ENCODE data around the gene CCNK. TPM values are rescaled to one million over a fixed set of nuclear protein-coding genes. Genes with fewer than 3 reads are reported as not detected.

Gene CCNK
- total RNA-seq, 1 experiment from 2014 or later = 80.1 TPM

GRCh38 chr14:99454246-99454645 lies 27.0 kb upstream of the CCNK start:
- Histone ChIP-seq H3K4me1 (ENCODE audit: insufficient read depth, low read length) (no peaks in the 10 kb centered on the region), H3K27me3 (ENCODE audit: insufficient read depth, low read length) (no peaks in the 10 kb centered on the region), H3K9me3 (ENCODE audit: control insufficient read depth, low read depth, low read length) (no peaks in the 10 kb centered on the region), H3K23me2 (ENCODE audit: insufficient read length, low read depth, low read length, poor library complexity, severe bottlenecking) (no peaks in the 10 kb centered on the region), H2BK5ac (ENCODE audit: insufficient read length, low read length) (no peak overlapping the region), H3K4me2 (ENCODE audit: insufficient read depth, insufficient read length, low read length) (no peak overlapping the region), H3K4ac (ENCODE audit: low read depth, low read length) (no peak overlapping the region), H2BK15ac (ENCODE audit: low read depth, low read length) (no peak overlapping the region), H4K8ac (replicated peaks; ENCODE audit: insufficient read length, low read depth, low read length) (no peak overlapping the region), H2BK120ac (ENCODE audit: low read depth, low read length, poor library complexity, severe bottlenecking) (no peak overlapping the region), H3K14ac (ENCODE audit: insufficient read depth, low read length) (no peak overlapping the region), H3K9ac (ENCODE audit: extremely low read depth, insufficient read length, low read length) (no peak overlapping the region), H2AFZ (ENCODE audit: low read length) (no peak overlapping the region), H2AK5ac (ENCODE audit: insufficient read length, low read length) (no peak overlapping the region), H3K56ac (ENCODE audit: insufficient read length, low read depth, low read length) (no peak overlapping the region), H4K91ac (ENCODE audit: insufficient read length, low read depth, low read length) (no peak overlapping the region), H2BK12ac (ENCODE audit: insufficient read length, low read depth, low read length) (no peak overlapping the region), H3K23ac (ENCODE audit: insufficient read length, low read depth, low read length) (no peak overlapping the region), H3K27ac (ENCODE audit: insufficient read length, low read depth, low read length) (no peak overlapping the region), H3K79me2 (ENCODE audit: insufficient read depth, low read length) (no peaks in the 10 kb centered on the region), H2BK20ac (ENCODE audit: low read depth, low read length, poor library complexity, severe bottlenecking) (no peak overlapping the region), H4K20me1 (ENCODE audit: control insufficient read depth, insufficient read depth, insufficient read length) (no peaks in the 10 kb centered on the region), H3K18ac (ENCODE audit: insufficient read length, low read depth, low read length) (no peak overlapping the region), H3K79me1 (ENCODE audit: insufficient read depth, low read depth, low read length, poor library complexity, severe bottlenecking) (peaks cover 3% of the 10 kb centered on the region), H4K5ac (ENCODE audit: insufficient read length, low read depth, low read length) (no peak overlapping the region), H3T11ph (ENCODE audit: low read length) (no peak overlapping the region)
- TF ChIP-seq CTCF (conservative IDR thresholded peaks at IDR 0.05) = no peak
- no CpG with 5 or more reads among the region's 3 CpGs for WGBS (ENCODE audit: extremely low coverage, insufficient read length, low lambda C conversion rate)
- no peak for DNase-seq
- Mint-ChIP-seq H3K36me3 (ENCODE audit: insufficient read depth in 1 of 3, low read depth in 3 of 3) (peaks cover 14 to 45% (median 40%) of the 10 kb centered on the region in 3 experiments; a peak in 6 of 7 replicates), H3K27ac (peak overlapping the region in 1 of 3 experiments; percentile 83; a peak in 2 of 7 replicates), H3K27me3 (ENCODE audit: low read depth) (no peaks in the 10 kb centered on the region), H3K4me1 (no peaks in the 10 kb centered on the region), H3K4me3 (no peak overlapping the region), H3K9me3 (no peaks in the 10 kb centered on the region)
